HL-60 (cell line): Measurements from ENCODE around the gene ZBTB6.

ENCODE experiments used
- DNase-seq, 2 experiments: peaks; one replicate each; pipeline ENCODE4 v3.0.0-alpha.2; 2010 to 2020; ENCODE audit warnings: low read depth in 1 of 2, low spot score in 1 of 2
- H3K27ac ChIP-seq: fragments of 250-450 bp; sonication (Bioruptor Pico); replicated peaks from 2 replicates; pipeline ENCODE4 v1.5.1; 2020; ENCODE audit warnings: mild to moderate bottlenecking, moderate library complexity
- H3K27me3 ChIP-seq: fragments of 250-450 bp; sonication (Bioruptor Pico); 2 replicates; pipeline ENCODE4 v1.5.1; 2021; ENCODE audit warnings: mild to moderate bottlenecking, moderate library complexity; ENCODE audit not compliant: insufficient read depth, poor library complexity, severe bottlenecking
- H3K4me3 ChIP-seq: replicated peaks from 2 replicates; pipeline ENCODE4 v1.5.1; 2011; ENCODE audit warnings: mild to moderate bottlenecking, control low read depth, low read length; ENCODE audit not compliant: insufficient read depth
- CTCF ChIP-seq: IDR thresholded peaks from one replicate; pipeline ENCODE4 v1.5.1; 2011; ENCODE audit warnings: low read length, control low read depth, inconsistent platforms; ENCODE audit not compliant: insufficient read depth
- GABPA ChIP-seq: IDR thresholded peaks from 2 replicates; pipeline ENCODE4 v1.6.1; 2012; ENCODE audit warnings: low read depth
- POLR2AphosphoS5 ChIP-seq: IDR thresholded peaks from 2 replicates; pipeline ENCODE4 v1.6.1; 2012; ENCODE audit warnings: low read depth
- REST ChIP-seq: IDR thresholded peaks from 2 replicates; pipeline ENCODE4 v1.6.1; 2012; ENCODE audit warnings: low read depth; ENCODE audit not compliant: insufficient replicate concordance
- SPI1 ChIP-seq: IDR thresholded peaks from 2 replicates; pipeline ENCODE4 v1.6.1; 2012; ENCODE audit warnings: low read depth, mild to moderate bottlenecking, borderline replicate concordance

Gene ZBTB6

GRCh38 chr9:122946461-122947005 lies 33.4 kb upstream of the ZBTB6 start:
- Histone ChIP-seq H3K4me3 (no peak overlapping the region), H3K27me3 (no peaks in the 10 kb centered on the region), H3K27ac (no peak overlapping the region)
- no peak for DNase-seq
- no peak for TF ChIP-seq POLR2AphosphoS5

GRCh38 chr9:122944960-122945888 lies 32.1 kb upstream of the ZBTB6 start:
- DNase-seq = no peak
- TF ChIP-seq POLR2AphosphoS5 = no peak
- Histone ChIP-seq H3K27me3 (no peaks in the 10 kb centered on the region), H3K4me3 (no peak overlapping the region), H3K27ac (peak overlapping the region; percentile 1; the same call in 1 of the 2 replicates)

- Histone ChIP-seq H3K27me3 (no peaks in the 10 kb centered on the region), H3K27ac (peak overlapping the region; percentile 73), H3K4me3 (peak overlapping the region; percentile 79)
- TF ChIP-seq SPI1 = no peak
- TF ChIP-seq REST = peak; percentile 88
- TF ChIP-seq CTCF = no peak
- TF ChIP-seq POLR2AphosphoS5 = no peak
- TF ChIP-seq GABPA = no peak
- peak in 1 of 2 experiments; percentile 8 for DNase-seq
Measured at GRCh38 chr9:122941582-122942234, 28.6 kb upstream of the ZBTB6 start.

- TF ChIP-seq CTCF = no peak
- peak; percentile 87 for TF ChIP-seq POLR2AphosphoS5
- peak; percentile 3; the same call in 1 of the 2 replicates for TF ChIP-seq SPI1
- TF ChIP-seq REST = no peak
- TF ChIP-seq GABPA = peak; percentile 49; the same call in 1 of the 2 replicates
- Histone ChIP-seq H3K27ac (peak within 1 kb of the TSS; percentile 73), H3K4me3 (peak within 1 kb of the TSS; percentile 79), H3K27me3 (no peaks in the 10 kb centered on the region)
- peak; percentile 96 to 99 for DNase-seq
Measured at GRCh38 chr9:122940749-122941581, 27.8 kb upstream of the ZBTB6 start, which contains the start of gene RABGAP1. RABGAP1 (plus strand) TSS chr9:122941020; CDS start chr9:122957060, 16,040 bp downstream.
